ENCODE results near the gene GOLGA2.

- TF ChIP-seq GATA3 (IDR thresholded peaks at IDR 0.05; ENCODE audit: low read depth, low read length) (no peak), GATA2 (IDR thresholded peaks at IDR 0.05; ENCODE audit: low read depth, low read length) (no peak)
Measured at GRCh38 chr9:128249908-128250838, 25.6 kb downstream of the GOLGA2 start.
